Measurements from ENCODE around the gene M1AP. TPM values are rescaled to one million over a fixed set of nuclear protein-coding genes. Genes with fewer than 3 reads are reported as not detected.

M1AP gene
- total and polyA plus RNA-seq, 2 of the 4 experiments (the other 2 are of a cell fraction) = 0.03 TPM; not detected in 1

DNA sequence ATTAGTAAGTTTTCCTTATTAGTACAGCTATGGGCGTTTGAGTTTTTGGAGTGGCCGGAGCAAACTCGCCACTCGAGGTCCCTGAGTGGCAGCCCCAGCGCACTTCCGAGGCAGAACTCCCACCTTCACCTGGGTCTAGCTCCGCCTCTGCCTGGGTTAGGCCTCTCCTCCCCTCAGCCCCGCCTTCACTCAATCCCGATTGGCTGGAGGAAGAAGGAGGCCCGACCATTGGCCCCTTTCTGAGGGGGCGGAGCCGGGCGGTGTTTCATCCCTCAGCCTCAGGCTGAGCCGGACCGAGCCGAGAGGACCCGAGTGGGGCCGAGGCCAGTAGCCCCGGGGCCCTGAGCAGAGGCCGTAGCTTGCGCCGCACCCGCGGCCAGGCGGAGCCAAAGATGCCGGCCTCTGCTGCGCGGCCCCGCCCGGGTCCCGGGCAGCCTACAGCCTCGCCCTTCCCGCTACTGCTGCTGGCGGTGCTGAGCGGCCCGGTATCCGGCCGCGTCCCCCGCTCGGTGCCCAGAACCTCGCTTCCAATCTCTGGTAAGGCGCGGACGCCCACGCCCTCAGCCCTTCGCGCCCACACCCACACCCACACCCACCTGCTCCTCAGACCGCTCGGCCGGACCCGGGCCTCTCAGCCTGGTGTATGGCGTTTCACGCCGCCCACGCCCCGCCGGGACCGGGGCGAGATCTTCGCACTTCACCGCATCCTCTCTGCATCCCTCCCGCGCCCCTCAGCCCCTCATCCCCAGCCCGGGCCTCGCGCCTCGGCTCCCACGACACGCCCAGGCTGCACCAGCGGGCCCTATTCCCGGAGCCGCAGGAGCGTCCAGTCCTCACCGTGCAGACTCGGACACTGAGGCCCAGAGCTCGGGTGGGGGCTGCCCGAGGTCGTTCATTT lies 6.1 kb upstream of the M1AP start, which contains the start of gene SEMA4F:
TSS of gene SEMA4F (plus strand) at position 263 of the 898 bp plus-strand sequence. CDS start at position 393, 130 bp downstream.
- Histone ChIP-seq H2AFZ (replicated peaks; ENCODE audit: low read length, poor library complexity) (peak within 1 kb of the TSS; percentile 92), H3K56ac (ENCODE audit: extremely low read depth, insufficient read depth, low read length) (no peak within 1 kb of the TSS), H4K8ac (ENCODE audit: low read depth in 2 of 2, low read length in 2 of 2) (peak within 1 kb of the TSS; percentile 60 to 76; a peak in 3 of 4 replicates), H2AK5ac (ENCODE audit: low read depth, low read length) (peak within 1 kb of the TSS; percentile 30; the same call in 1 of the 2 replicates), H2AK9ac (replicated peaks; ENCODE audit: low read depth, low read length, poor library complexity) (peak within 1 kb of the TSS; percentile 74), H3K23ac (ENCODE audit: low read depth, low read length) (peak within 1 kb of the TSS; percentile 88), H2BK5ac (ENCODE audit: low read depth, low read length, poor library complexity, severe bottlenecking) (no peak within 1 kb of the TSS), H2BK120ac (ENCODE audit: low read depth, low read length) (no peak within 1 kb of the TSS), H3K18ac (ENCODE audit: low read depth, low read length) (no peak within 1 kb of the TSS), H2BK15ac (ENCODE audit: low read depth, low read length) (no peak within 1 kb of the TSS), H3K9ac (ENCODE audit: low read depth, low read length) (peak within 1 kb of the TSS; percentile 61), H3K14ac (replicated peaks; ENCODE audit: low read depth, low read length) (peak within 1 kb of the TSS; percentile 68), H4K5ac (ENCODE audit: low read depth, low read length) (no peak within 1 kb of the TSS), H3K4ac (ENCODE audit: low read depth, low read length) (peak within 1 kb of the TSS; percentile 9; the same call in 1 of the 2 replicates), H2BK20ac (ENCODE audit: low read depth, low read length) (no peak within 1 kb of the TSS), H4K20me1 (ENCODE audit: insufficient read depth, low read length) (no peaks in the 10 kb centered on the region), H3K9me1 (ENCODE audit: insufficient read depth, low read length) (peaks cover 6% of the 10 kb centered on the region), H4K91ac (ENCODE audit: insufficient read depth, low read depth, low read length) (no peak within 1 kb of the TSS; the same call in 1 of the 2 replicates), H3K4me1 (ENCODE audit: control insufficient read depth, insufficient read depth, low read length) (peaks cover 6% of the 10 kb centered on the region), H3K79me1 (ENCODE audit: low read depth in 1 of 2, low read length in 2 of 2) (0 out of 4 replicates have a peak, but pooled peaks cover 0 to 5% of the 10 kb centered on the region in 2 experiments), H3K4me3 (ENCODE audit: insufficient read depth, low read depth, low read length) (peak within 1 kb of the TSS; percentile 69), H3K4me2 (ENCODE audit: low read depth, low read length) (peak within 1 kb of the TSS; percentile 85), H3K27me3 (ENCODE audit: control insufficient read depth, insufficient read depth, low read length) (peaks cover 14% of the 10 kb centered on the region), H3K36me3 (ENCODE audit: control insufficient read depth, insufficient read depth, low read length) (no peaks in the 10 kb centered on the region), H3K27ac (ENCODE audit: insufficient read depth, low read length) (peak within 1 kb of the TSS; percentile 9; the same call in 1 of the 2 replicates), H3K9me3 (ENCODE audit: control insufficient read depth, insufficient read depth, low read length) (no peaks in the 10 kb centered on the region)
- dilution Hi-C loops (cut with HindIII; ENCODE audit: low sequenced_read_pairs, unreplicated experiment) (no loop called here), in situ Hi-C loops (cut with MboI; ENCODE audit: low sequenced_read_pairs) (no loop called here), intact Hi-C loops (cut with micrococcal nuclease) (no loop called here)
- TF ChIP-seq BHLHE40 (IDR thresholded peaks at IDR 0.05; ENCODE audit: low read depth, low read length) = no peak
- TF ChIP-seq RFX5 (IDR thresholded peaks at IDR 0.05; ENCODE audit: low read depth, low read length) = no peak
- no peak for TF ChIP-seq MAZ (IDR thresholded peaks at IDR 0.05; ENCODE audit: borderline replicate concordance, low read depth, low read length)
- no peak for TF ChIP-seq NFE2L2 (IDR thresholded peaks at IDR 0.05; ENCODE audit: low read depth, low read length)
- no peak for TF ChIP-seq CHD1 (IDR thresholded peaks at IDR 0.05; ENCODE audit: low read depth, low read length)
- TF ChIP-seq FOS (IDR thresholded peaks at IDR 0.05; ENCODE audit: low read depth, low read length) = no peak
- TF ChIP-seq, protein P1, sequence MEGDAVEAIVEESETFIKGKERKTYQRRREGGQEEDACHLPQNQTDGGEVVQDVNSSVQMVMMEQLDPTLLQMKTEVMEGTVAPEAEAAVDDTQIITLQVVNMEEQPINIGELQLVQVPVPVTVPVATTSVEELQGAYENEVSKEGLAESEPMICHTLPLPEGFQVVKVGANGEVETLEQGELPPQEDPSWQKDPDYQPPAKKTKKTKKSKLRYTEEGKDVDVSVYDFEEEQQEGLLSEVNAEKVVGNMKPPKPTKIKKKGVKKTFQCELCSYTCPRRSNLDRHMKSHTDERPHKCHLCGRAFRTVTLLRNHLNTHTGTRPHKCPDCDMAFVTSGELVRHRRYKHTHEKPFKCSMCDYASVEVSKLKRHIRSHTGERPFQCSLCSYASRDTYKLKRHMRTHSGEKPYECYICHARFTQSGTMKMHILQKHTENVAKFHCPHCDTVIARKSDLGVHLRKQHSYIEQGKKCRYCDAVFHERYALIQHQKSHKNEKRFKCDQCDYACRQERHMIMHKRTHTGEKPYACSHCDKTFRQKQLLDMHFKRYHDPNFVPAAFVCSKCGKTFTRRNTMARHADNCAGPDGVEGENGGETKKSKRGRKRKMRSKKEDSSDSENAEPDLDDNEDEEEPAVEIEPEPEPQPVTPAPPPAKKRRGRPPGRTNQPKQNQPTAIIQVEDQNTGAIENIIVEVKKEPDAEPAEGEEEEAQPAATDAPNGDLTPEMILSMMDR (conservative IDR thresholded peaks at IDR 0.05; ENCODE audit: low read depth, low read length) = no peak
- ChIA-PET POLR2A (ENCODE audit: unreplicated experiment) (interaction anchor here (0.8 kb wide), 1 partner anchor 71 kb away, joined by 3 read pairs; no protein-coding TSS in a partner anchor), CTCF (no interaction called here)
- 2% methylated on average over 41 of the region's 79 CpGs; no CpG with 5 or more reads in 1 of the 2 experiments for WGBS, 2 experiments (ENCODE audit: extremely low coverage in 2 of 2, insufficient read length in 1 of 2)
- DNase-seq (peak; percentile 89), ATAC-seq (ENCODE audit: low read depth) (peak; percentile 99)
- no TSS peak for BruUV-seq (replicated peaks)
